H7 (cell line): ENCODE results near the gene NIPAL1. TPM values are rescaled to one million over a fixed set of nuclear protein-coding genes. Genes with fewer than 3 reads are reported as not detected.

ENCODE experiments used
- total RNA-seq: library from RNA; depleted of rRNA; stranded (reverse); fragments of >200 nt; shearing (Covaris generic); gene quantifications from 2 replicates; pipeline ENCODE4 v1.2.3, GENCODE V29; 2014; rRNA removed

The NIPAL1 gene
- total RNA-seq, 1 experiment from 2014 or later = 1.7 TPM

Other genes starting within 250 kb of the NIPAL1 start
- gene CORIN, start 178.7 kb upstream of the NIPAL1 start, total RNA-seq = 0.07 and 0.48 TPM in 2 replicates
- 10.7 and 19.5 TPM in 2 replicates for gene NFXL1, start 102.2 kb upstream of the NIPAL1 start, total RNA-seq
- 0.10 and 0.18 TPM in 2 replicates for gene CNGA1, start 91 bp upstream of the NIPAL1 start, total RNA-seq
- gene TXK, start 117.5 kb downstream of the NIPAL1 start, total RNA-seq = not detected in 2 replicates